Naive thymus-derived CD4-positive, alpha-beta T cell (primary cell): ENCODE data around the gene AP2S1. TPM values are rescaled to one million over a fixed set of nuclear protein-coding genes. Genes with fewer than 3 reads are reported as not detected.

ENCODE experiments used
- ATAC-seq: fragments of 150-1000 bp; cut with Tn5 transposase; 2 replicates; pipeline ENCODE4 v1.10.0; 2021; ENCODE audit warnings: mild to moderate bottlenecking, moderate library complexity
- CTCF ChIA-PET: fragments of 350-600 bp; sonication (Branson Sonifier 250); formaldehyde crosslinking; loops from one replicate; lab custom pipeline; 2021; ENCODE audit warnings: antibody characterized with exemption; lab: Charles Lee
- POLR2A ChIA-PET: fragments of 350-600 bp; sonication (Branson Sonifier 250); formaldehyde crosslinking; loops from one replicate; lab custom pipeline; 2021; ENCODE audit warnings: antibody characterized with exemption, inconsistent platforms; lab: Charles Lee
- DNase-seq, 9 donors: peaks; one replicate each; pipeline versions ENCODE4 v3.0.0 to v3.0.0-alpha.2; 2020 to 2022; ENCODE audit warnings: mixed read lengths in 1 of 9
- H3K27ac ChIP-seq: one replicate; pipeline ENCODE4 v1.7.0; 2013; ENCODE audit warnings: mild to moderate bottlenecking, low read depth, low read length, moderate library complexity
- H3K27me3 ChIP-seq, 2 donors: one replicate each; pipeline ENCODE4 v1.7.0; 2013; ENCODE audit warnings: low read length in 2 of 2, mild to moderate bottlenecking in 2 of 2, moderate library complexity in 2 of 2; ENCODE audit not compliant: control insufficient read depth in 2 of 2, insufficient read depth in 2 of 2
- H3K36me3 ChIP-seq, 3 experiments: 1 replicate in 2 of 3; 2 replicates in 1 of 3; pipeline ENCODE4 v1.7.0; 2013; ENCODE audit warnings: low read length in 3 of 3, mild to moderate bottlenecking in 3 of 3, moderate library complexity in 1 of 3; ENCODE audit not compliant: insufficient read depth in 3 of 3, control insufficient read depth in 2 of 3
- H3K4me1 ChIP-seq, 2 donors: one replicate each; pipeline ENCODE4 v1.7.0; 2013; ENCODE audit warnings: low read length in 2 of 2, mild to moderate bottlenecking in 2 of 2, moderate library complexity in 1 of 2; ENCODE audit not compliant: control insufficient read depth in 2 of 2, insufficient read depth in 2 of 2
- H3K4me3 ChIP-seq: 2 replicates; pipeline ENCODE4 v1.7.0; 2013; ENCODE audit warnings: mild to moderate bottlenecking, low read length
- H3K9me3 ChIP-seq, 3 experiments: 1 replicate in 2 of 3; 2 replicates in 1 of 3; pipeline ENCODE4 v1.7.0; 2013; ENCODE audit warnings: low read length in 3 of 3; ENCODE audit not compliant: control insufficient read depth in 2 of 3
- H3K27ac Mint-ChIP-seq, 9 donors: one replicate each; pipeline ENCODE4 v1.8.0; 2020 to 2022; ENCODE audit warnings: mixed read lengths in 9 of 9, mild to moderate bottlenecking in 8 of 9, moderate library complexity in 5 of 9, inconsistent platforms in 2 of 9
- H3K27me3 Mint-ChIP-seq, 5 donors: one replicate each; pipeline ENCODE4 v1.8.0; 2021 to 2022; ENCODE audit warnings: mixed read lengths in 5 of 5, mild to moderate bottlenecking in 1 of 5
- H3K36me3 Mint-ChIP-seq, 5 donors: one replicate each; pipeline ENCODE4 v1.8.0; 2020 to 2022; ENCODE audit warnings: mixed read lengths in 5 of 5, mild to moderate bottlenecking in 3 of 5, inconsistent platforms in 1 of 5
- H3K4me1 Mint-ChIP-seq, 7 donors: one replicate each; pipeline ENCODE4 v1.8.0; 2020 to 2022; ENCODE audit warnings: mixed read lengths in 7 of 7, mild to moderate bottlenecking in 3 of 7, inconsistent platforms in 1 of 7
- H3K4me3 Mint-ChIP-seq, 10 donors: one replicate each; pipeline ENCODE4 v1.8.0; 2020 to 2022; ENCODE audit warnings: mild to moderate bottlenecking in 10 of 10, mixed read lengths in 10 of 10, moderate library complexity in 6 of 10, inconsistent platforms in 2 of 10
- H3K9me3 Mint-ChIP-seq, 11 donors: one replicate each; pipeline ENCODE4 v1.8.0; 2020 to 2022; ENCODE audit warnings: mixed read lengths in 11 of 11, mild to moderate bottlenecking in 4 of 11, inconsistent platforms in 1 of 11, moderate library complexity in 1 of 11
- intact Hi-C, 2 donors: fragments of 100-400 bp; cut with micrococcal nuclease; formaldehyde crosslinking; loops; one replicate each; pipeline ENCODE4 v1.15.1; 2023
- polyA plus RNA-seq, 2 donors: library from polyadenylated mRNA; unstranded; fragments of 300-500 nt; fragmentation: Illumina TruSeq; gene quantifications; one replicate each; pipeline ENCODE4 v1.2.3, GENCODE V29; 2021
- total RNA-seq, 6 experiments: library from RNA in 5 of 6; stranded (reverse) in 5 of 6; gene quantifications; 1 replicate in 5 of 6; 2 replicates in 1 of 6; pipeline ENCODE4 v1.2.3 and lab custom pipeline; 2021 to 2026

AP2S1 gene
- total and polyA plus RNA-seq, 7 experiments from 2014 or later, result 34.4 to 116 (median 60.1) TPM

- no peaks in the 10 kb centered on the region for H3K9me3 ChIP-seq
- DNase-seq, result no peak
- Mint-ChIP-seq H3K4me3 (peak overlapping the region in 1 of 10 donors; percentile 6), H3K27me3 (no peaks in the 10 kb centered on the region), H3K36me3 (peaks cover 0 to 3% (median 0%) of the 10 kb centered on the region in 5 donors), H3K4me1 (peaks cover 6 to 32% (median 29%) of the 10 kb centered on the region in 7 donors), H3K27ac (peak overlapping the region in 2 of 9 donors; percentile 35 to 60), H3K9me3 (no peaks in the 10 kb centered on the region)
- intact Hi-C loops, result loop anchor here in 1 of 2 donors (10.0 kb wide), 1 partner anchor 343 kb away; no protein-coding TSS in a partner anchor
- ChIA-PET CTCF (interaction anchor here (0.7 to 1.3 kb wide), 4 partner anchors 10 to 170 kb away, joined by 3 to 5 read pairs (median 3); no protein-coding TSS in a partner anchor), POLR2A (interaction anchor here (1.0 kb wide), 1 partner anchor 85 kb away, joined by 3 read pairs; no protein-coding TSS in a partner anchor)
- no peaks in the 10 kb centered on the region for H3K27me3 ChIP-seq
- peaks cover 3 to 18% of the 10 kb centered on the region in 2 donors for H3K4me1 ChIP-seq
- H3K36me3 ChIP-seq, result no peaks in the 10 kb centered on the region
- H3K27ac ChIP-seq, result no peak overlapping the region
- H3K4me3 ChIP-seq, result no peak overlapping the region
- ATAC-seq, result no peak
Measured at GRCh38 chr19:46868025-46868802, 17.6 kb upstream of the AP2S1 start.

- ChIA-PET POLR2A (interaction anchor here (0.6 to 1.4 kb wide), 4 partner anchors 13 to 487 kb away, joined by 3 to 5 read pairs (median 3); no protein-coding TSS in a partner anchor), CTCF (no interaction called here)
- no peaks in the 10 kb centered on the region for H3K36me3 ChIP-seq
- H3K4me1 Mint-ChIP-seq, result peaks cover 6 to 32% (median 29%) of the 10 kb centered on the region in 7 donors
- H3K27ac ChIP-seq, result no peak overlapping the region
- H3K36me3 Mint-ChIP-seq, result peaks cover 0 to 3% (median 0%) of the 10 kb centered on the region in 5 donors
- no peaks in the 10 kb centered on the region for H3K27me3 ChIP-seq
- no peaks in the 10 kb centered on the region for H3K27me3 Mint-ChIP-seq
- no peak overlapping the region for H3K4me3 ChIP-seq
- intact Hi-C loops, result loop anchor here in 1 of 2 donors (10.0 kb wide), 1 partner anchor 342 kb away; no protein-coding TSS in a partner anchor
- peak overlapping the region in 5 of 9 donors; percentile 6 to 44 (median 32) for H3K27ac Mint-ChIP-seq
- H3K9me3 ChIP-seq, result no peaks in the 10 kb centered on the region
- H3K9me3 Mint-ChIP-seq, result no peaks in the 10 kb centered on the region
- peak overlapping the region in 1 of 10 donors; percentile 40 for H3K4me3 Mint-ChIP-seq
- no peak for ATAC-seq
- no peak for DNase-seq
- H3K4me1 ChIP-seq, result peaks cover 11 to 27% of the 10 kb centered on the region in 2 donors
Measured at GRCh38 chr19:46867170-46867569, 16.5 kb upstream of the AP2S1 start.

GRCh38 chr19:46866407-46867136 is 15.9 kb upstream of the AP2S1 start:
- Histone ChIP-seq H3K4me3 (no peak overlapping the region), H3K4me1 (peaks cover 14 to 28% of the 10 kb centered on the region in 2 donors), H3K9me3 (no peaks in the 10 kb centered on the region), H3K27me3 (no peaks in the 10 kb centered on the region), H3K36me3 (no peaks in the 10 kb centered on the region), H3K27ac (no peak overlapping the region)
- Mint-ChIP-seq H3K27ac (peak overlapping the region in 5 of 9 donors; percentile 6 to 75 (median 41)), H3K4me3 (peak overlapping the region in 1 of 10 donors; percentile 1), H3K36me3 (peaks cover 0 to 3% (median 0%) of the 10 kb centered on the region in 5 donors), H3K27me3 (no peaks in the 10 kb centered on the region), H3K4me1 (peaks cover 6 to 32% (median 25%) of the 10 kb centered on the region in 7 donors), H3K9me3 (no peaks in the 10 kb centered on the region)
- intact Hi-C loops, result loop anchor here in 1 of 2 donors (10.0 kb wide), 1 partner anchor 342 kb away; no protein-coding TSS in a partner anchor
- ChIA-PET CTCF (interaction anchor here (0.5 to 1.0 kb wide), 3 partner anchors 54 to 113 kb away, joined by 3 to 4 read pairs (median 3); no protein-coding TSS in a partner anchor), POLR2A (interaction anchor here (0.6 to 1.4 kb wide), 4 partner anchors 12 to 488 kb away, joined by 3 to 5 read pairs (median 3); no protein-coding TSS in a partner anchor)
- ATAC-seq (no peak), DNase-seq (no peak)

- Mint-ChIP-seq H3K4me3 (no peak overlapping the region), H3K27ac (no peak overlapping the region), H3K36me3 (peaks cover 0 to 6% (median 0%) of the 10 kb centered on the region in 5 donors), H3K27me3 (no peaks in the 10 kb centered on the region), H3K4me1 (peaks cover 7 to 38% (median 26%) of the 10 kb centered on the region in 7 donors), H3K9me3 (no peaks in the 10 kb centered on the region)
- intact Hi-C loops, result loop anchor here (5.0 to 10.0 kb wide), 4 partner anchors 73 to 393 kb away; partner anchors contain the start of gene CCDC9 (in 1 of the 2)
- DNase-seq (no peak), ATAC-seq (no peak)
- Histone ChIP-seq H3K9me3 (no peaks in the 10 kb centered on the region), H3K27me3 (no peaks in the 10 kb centered on the region), H3K36me3 (peaks cover 0 to 5% (median 0%) of the 10 kb centered on the region in 3 experiments), H3K27ac (no peak overlapping the region), H3K4me3 (no peak overlapping the region), H3K4me1 (peaks cover 14 to 33% of the 10 kb centered on the region in 2 donors)
- ChIA-PET CTCF (interaction anchor here (0.6 to 0.7 kb wide), 2 partner anchors 124 to 208 kb away, joined by 3 to 5 read pairs; no protein-coding TSS in a partner anchor), POLR2A (no interaction called here)
Measured at GRCh38 chr19:46863818-46864629, 13.4 kb upstream of the AP2S1 start.

- H3K27ac ChIP-seq, result no peak overlapping the region
- no peak for DNase-seq
- H3K4me3 Mint-ChIP-seq, result no peak overlapping the region
Measured at GRCh38 chr19:46862974-46863632, 12.5 kb upstream of the AP2S1 start.

More at GRCh38 chr19:46862974-46863632, 12.5 kb upstream of the AP2S1 start:
- H3K4me3 ChIP-seq, result no peak overlapping the region
- ChIA-PET POLR2A (interaction anchor here (1.2 kb wide), 1 partner anchor 9 kb away, joined by 5 read pairs; no protein-coding TSS in a partner anchor), CTCF (interaction anchor here (0.6 to 0.7 kb wide), 2 partner anchors 125 to 209 kb away, joined by 3 to 5 read pairs; no protein-coding TSS in a partner anchor)
- ATAC-seq, result no peak
- no peaks in the 10 kb centered on the region for H3K9me3 ChIP-seq
- H3K36me3 ChIP-seq, result peaks cover 0 to 5% (median 0%) of the 10 kb centered on the region in 3 experiments
- H3K4me1 ChIP-seq, result peaks cover 14 to 26% of the 10 kb centered on the region in 2 donors
- intact Hi-C loops, result loop anchor here (5.0 to 10.0 kb wide), 4 partner anchors 74 to 394 kb away; partner anchors contain the start of gene CCDC9 (in 1 of the 2)
- H3K27me3 ChIP-seq, result no peaks in the 10 kb centered on the region
- no peaks in the 10 kb centered on the region for H3K9me3 Mint-ChIP-seq
- peaks cover 7 to 33% (median 21%) of the 10 kb centered on the region in 7 donors for H3K4me1 Mint-ChIP-seq
- H3K36me3 Mint-ChIP-seq, result peaks cover 0 to 6% (median 0%) of the 10 kb centered on the region in 5 donors
- no peak overlapping the region for H3K27ac Mint-ChIP-seq
- H3K27me3 Mint-ChIP-seq, result no peaks in the 10 kb centered on the region
